HepG2 (cell line): ENCODE data around the gene NAV2. TPM values are rescaled to one million over a fixed set of nuclear protein-coding genes. Genes with fewer than 3 reads are reported as not detected.

Experiments
- ATAC-seq: fragments of 200-7000 bp; cut with Tn5 transposase; 3 replicates; pipeline ENCODE4 v1.9.1; 2020; ENCODE audit warnings: mild to moderate bottlenecking, moderate library complexity
- BruUV-seq: library from RNA; stranded (reverse); fragments of 400-500 nt; replicated peaks from 2 replicates; lab custom pipeline; 2021; lab: Mats Ljungman, UMichigan
- CTCF ChIA-PET: fragments of 300-600 bp; formaldehyde crosslinking; extraction: SDS; loops from one replicate; lab custom pipeline; 2021; ENCODE audit warnings: low total read pairs, inconsistent platforms, low intra/inter-chr PET ratio; lab: Yijun Ruan, JAX
- POLR2A ChIA-PET: fragments of 350-600 bp; sonication (Branson Sonifier 250); formaldehyde crosslinking; loops from one replicate; lab custom pipeline; 2020; ENCODE audit warnings: antibody characterized with exemption, inconsistent platforms; lab: Yijun Ruan, JAX
- DNase-seq: peaks from one replicate; pipeline ENCODE4 v3.0.0-alpha.2; 2015; ENCODE audit warnings: low spot score
- FAIRE-seq: peaks from 3 replicates; lab custom pipeline; 2011; peaks lifted over from hg19 to GRCh38; lab: Jason Lieb, UNC
- H2AFZ ChIP-seq: one replicate; pipeline ENCODE4 v1.6.1; 2011; ENCODE audit warnings: low read length, inconsistent platforms
- H3K27ac ChIP-seq: fragments of 300-600 bp; 3 replicates; pipeline ENCODE4 v1.8.0; 2011; ENCODE audit warnings: mixed run types, mild to moderate bottlenecking, mixed read lengths, low read length, inconsistent platforms; ENCODE audit not compliant: insufficient read depth; ENCODE audit errors: extremely low read length
- H3K27me3 ChIP-seq, 2 experiments: fragments of 200-600 bp in 1 of 2; 2 replicates in 1 of 2; 3 replicates in 1 of 2; pipeline versions ENCODE4 v1.6.0 to v1.8.0; 2011; ENCODE audit warnings: low read length in 2 of 2, mild to moderate bottlenecking in 2 of 2, moderate library complexity in 2 of 2, inconsistent platforms in 1 of 2; ENCODE audit not compliant: insufficient read depth in 2 of 2, control insufficient read depth in 1 of 2
- H3K36me3 ChIP-seq, 2 experiments: fragments of 200-600 bp in 1 of 2; replicated peaks in 1 of 2; 2 replicates in 1 of 2; 3 replicates in 1 of 2; pipeline versions ENCODE4 v1.5.1 to v1.8.0; 2011; ENCODE audit warnings: low read length in 2 of 2, inconsistent platforms in 1 of 2; ENCODE audit not compliant: insufficient read depth in 2 of 2, control insufficient read depth in 1 of 2
- H3K4me1 ChIP-seq: 2 replicates; pipeline ENCODE4 v1.5.1; 2012; ENCODE audit warnings: low read length, inconsistent platforms; ENCODE audit not compliant: insufficient read depth
- H3K4me2 ChIP-seq: 2 replicates; pipeline ENCODE4 v1.6.0; 2011; ENCODE audit warnings: low read depth, low read length, inconsistent platforms
- H3K4me3 ChIP-seq, 3 experiments: fragments of 200-600 bp in 1 of 3; sonication (generic), shearing (Covaris generic) in 1 of 3; replicated peaks in 1 of 3; 2 replicates each; pipeline ENCODE4 v1.5.1; 2011 to 2016; ENCODE audit warnings: low read length in 3 of 3, inconsistent platforms in 2 of 3, low read depth in 2 of 3, mild to moderate bottlenecking in 2 of 3, control low read depth in 1 of 3, mixed read lengths in 1 of 3; ENCODE audit not compliant: insufficient read depth in 1 of 3
- H3K79me2 ChIP-seq: one replicate; pipeline ENCODE4 v1.6.1; 2011; ENCODE audit warnings: low read length, inconsistent platforms; ENCODE audit not compliant: insufficient read depth
- H3K9ac ChIP-seq: 2 replicates; pipeline ENCODE4 v1.6.0; 2011; ENCODE audit warnings: mild to moderate bottlenecking, low read depth, low read length, inconsistent platforms; ENCODE audit not compliant: insufficient read depth
- H3K9me3 ChIP-seq: 2 replicates; pipeline ENCODE4 v1.5.1; 2012; ENCODE audit warnings: mild to moderate bottlenecking, low read length
- H4K20me1 ChIP-seq: 2 replicates; pipeline ENCODE4 v1.6.0; 2011; ENCODE audit warnings: inconsistent platforms, mild to moderate bottlenecking, low read length, moderate library complexity; ENCODE audit not compliant: insufficient read depth
- FOXA1 ChIP-seq, 2 experiments: fragments of 450-650 bp in 1 of 2; sonication (generic) in 1 of 2; formaldehyde crosslinking in 1 of 2; IDR thresholded peaks; 2 replicates each; pipeline versions ENCODE4 v1.4.0 to v1.6.1; 2016 to 2020; ENCODE audit warnings: missing genetic modification reagents in 1 of 2
- HNRNPLL ChIP-seq: fragments of 200-400 bp; formaldehyde crosslinking; IDR thresholded peaks from 2 replicates; pipeline ENCODE4 v1.6.1; 2017; ENCODE audit warnings: mild to moderate bottlenecking, low read depth, low read length; ENCODE audit not compliant: poor library complexity, severe bottlenecking
- NFYB ChIP-seq: sonication (generic); formaldehyde crosslinking; IDR thresholded peaks from 2 replicates; pipeline ENCODE4 v1.4.0; 2020; ENCODE audit warnings: missing genetic modification reagents
- NR2C2 ChIP-seq: sonication (generic); formaldehyde crosslinking; IDR thresholded peaks from 2 replicates; pipeline ENCODE4 v1.4.0; 2020; ENCODE audit warnings: missing genetic modification reagents, mild to moderate bottlenecking, moderate library complexity, borderline replicate concordance
- NRL ChIP-seq: sonication (generic); formaldehyde crosslinking; IDR thresholded peaks from 2 replicates; pipeline ENCODE4 v1.5.0; 2020; ENCODE audit warnings: missing genetic modification reagents, mild to moderate bottlenecking, moderate library complexity, borderline replicate concordance
- PHF8 ChIP-seq: sonication (generic); formaldehyde crosslinking; IDR thresholded peaks from 2 replicates; pipeline ENCODE4 v1.5.0; 2020; ENCODE audit warnings: missing genetic modification reagents
- POLR2AphosphoS5 ChIP-seq: IDR thresholded peaks from 2 replicates; pipeline ENCODE4 v1.6.1; 2012; ENCODE audit warnings: low read depth, low read length
- RARG ChIP-seq: sonication (generic); formaldehyde crosslinking; IDR thresholded peaks from 2 replicates; pipeline ENCODE4 v1.4.0; 2020; ENCODE audit warnings: low read depth, mild to moderate bottlenecking, missing genetic modification reagents
- SAP130 ChIP-seq: IDR thresholded peaks from 2 replicates; pipeline ENCODE4 v1.6.1; 2016; ENCODE audit warnings: low read depth
- ZMYM3 ChIP-seq: sonication (generic); formaldehyde crosslinking; IDR thresholded peaks from 2 replicates; pipeline ENCODE4 v1.5.1; 2020; ENCODE audit warnings: mild to moderate bottlenecking, missing genetic modification reagents
- ZNF558 ChIP-seq: sonication (generic); formaldehyde crosslinking; IDR thresholded peaks from 2 replicates; pipeline ENCODE4 v1.9.0; 2022; ENCODE audit warnings: mild to moderate bottlenecking, missing genetic modification reagents, borderline replicate concordance
- ZNF629 ChIP-seq: sonication (generic); formaldehyde crosslinking; conservative IDR thresholded peaks from 2 replicates; pipeline ENCODE4 v1.5.0; 2020; ENCODE audit warnings: missing genetic modification reagents
- ZSCAN22 ChIP-seq: sonication (generic); formaldehyde crosslinking; IDR thresholded peaks from 2 replicates; pipeline ENCODE4 v1.4.0; 2020; ENCODE audit warnings: mild to moderate bottlenecking, missing genetic modification reagents
- WGBS: methylation state at CpG from one replicate; pipeline ENCODE4 v1.1.6; 2017; ENCODE audit warnings: low lambda C conversion rate; 5-methylcytosine and 5-hydroxymethylcytosine counted together
- in situ Hi-C: cut with HindIII; loops from 2 replicates; pipeline ENCODE4 v1.10.0; 2017; ENCODE audit warnings: low pct_unique_long_range_greater_than_20kb; ENCODE audit not compliant: extremely low pct_ligation_motif_present
- intact Hi-C: fragments of 100-400 bp; cut with micrococcal nuclease; formaldehyde crosslinking; loops from one replicate; pipeline ENCODE4 v1.10.0; 2022; ENCODE audit not compliant: unreplicated experiment
- polyA plus RNA-seq, 8 experiments: library from polyadenylated mRNA; depleted of rRNA in 3 of 8; stranded (reverse) in 7 of 8; unstranded in 1 of 8; fragments of >200 nt; fragmentation: Illumina TruSeq in 4 of 8; extraction: Trizol in 4 of 8; gene quantifications; 2 replicates each; pipeline versions ENCODE4 v1.2.1 to v1.2.3, GENCODE V29; 2011 to 2016; ENCODE audit warnings: low read depth in 4 of 8, missing spikeins in 1 of 8, mixed read lengths in 1 of 8; ENCODE audit not compliant: insufficient read depth in 1 of 8
- total RNA-seq, 5 experiments: library from RNA; depleted of rRNA; stranded (reverse); fragments of >200 nt; fragmentation: Illumina TruSeq; extraction: Trizol; gene quantifications; 2 replicates each; pipeline ENCODE4 v1.2.3, GENCODE V29; 2016; ENCODE audit warnings: low read depth in 1 of 5
- TF ChIP-seq, protein P1 (sequence below): IDR thresholded peaks from 2 replicates; pipeline ENCODE4 v1.6.1; 2016; ENCODE audit warnings: missing genetic modification reagents, missing compliant biosample characterization
- TF ChIP-seq, protein P2 (sequence below): IDR thresholded peaks from 2 replicates; pipeline ENCODE4 v1.6.1; 2012; ENCODE audit warnings: inconsistent platforms
- TF ChIP-seq, protein P3 (sequence below), 2 experiments: sonication (generic) in 1 of 2; formaldehyde crosslinking in 1 of 2; IDR thresholded peaks; 2 replicates each; pipeline versions ENCODE4 v1.5.1 to v1.6.1; 2011 to 2020; ENCODE audit warnings: borderline replicate concordance in 1 of 2, low read depth in 1 of 2, low read length in 1 of 2, mild to moderate bottlenecking in 1 of 2, missing genetic modification reagents in 1 of 2, moderate library complexity in 1 of 2

NAV2 gene
- total and polyA plus RNA-seq, 2 of the 13 experiments (the other 11 are each of a cell fraction or from before 2014, with no cell fraction given), result 9.3 to 34.6 TPM

DNA sequence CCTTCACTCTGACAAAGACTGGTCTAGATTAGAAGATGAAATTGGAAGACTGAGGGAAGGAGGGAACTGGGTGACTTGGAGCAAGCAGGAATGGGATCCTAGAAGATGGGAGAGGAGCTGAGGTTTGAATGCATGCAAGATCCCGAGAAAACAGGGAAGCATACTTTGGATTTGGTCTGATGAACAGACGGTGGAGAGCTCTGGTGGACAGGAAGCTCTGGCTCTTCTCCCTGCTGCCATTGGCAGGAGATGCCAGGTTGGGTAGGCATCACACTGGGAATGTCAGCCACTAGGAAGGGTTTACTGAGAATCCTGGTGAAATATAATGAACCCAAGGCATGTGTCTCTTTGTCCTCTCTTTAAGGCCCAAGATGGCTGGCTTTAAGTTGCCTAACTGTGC, 16.5 kb downstream of the NAV2 start:
- DNase-seq, result no peak
- H2AFZ ChIP-seq, result no peak overlapping the region
- no peak for FAIRE-seq
- no peaks in the 10 kb centered on the region for H3K79me2 ChIP-seq
- intact Hi-C loops, result no loop called here
- 0% methylated on average over 2 of the region's 2 CpGs for WGBS
- ChIA-PET CTCF (no interaction called here), POLR2A (no interaction called here)
- TF ChIP-seq ZSCAN22 (CRISPR knock-in tag) (no peak), NRL (no peak), NR2C2 (CRISPR knock-in tag) (no peak), POLR2AphosphoS5 (no peak)
- H3K4me1 ChIP-seq, result no peaks in the 10 kb centered on the region
- peaks cover 0 to 19% of the 10 kb centered on the region in 2 experiments; a peak in 4 of 5 replicates for H3K27me3 ChIP-seq
- H3K27ac ChIP-seq, result no peak overlapping the region
- H3K4me3 ChIP-seq, result no peak overlapping the region
- no TSS peak for BruUV-seq
- no peaks in the 10 kb centered on the region for H3K36me3 ChIP-seq
- H3K9ac ChIP-seq, result no peak overlapping the region
- in situ Hi-C loops, result no loop called here
- no peaks in the 10 kb centered on the region for H3K9me3 ChIP-seq
- ATAC-seq, result no peak
- H4K20me1 ChIP-seq, result no peaks in the 10 kb centered on the region
- H3K4me2 ChIP-seq, result no peak overlapping the region

DNA sequence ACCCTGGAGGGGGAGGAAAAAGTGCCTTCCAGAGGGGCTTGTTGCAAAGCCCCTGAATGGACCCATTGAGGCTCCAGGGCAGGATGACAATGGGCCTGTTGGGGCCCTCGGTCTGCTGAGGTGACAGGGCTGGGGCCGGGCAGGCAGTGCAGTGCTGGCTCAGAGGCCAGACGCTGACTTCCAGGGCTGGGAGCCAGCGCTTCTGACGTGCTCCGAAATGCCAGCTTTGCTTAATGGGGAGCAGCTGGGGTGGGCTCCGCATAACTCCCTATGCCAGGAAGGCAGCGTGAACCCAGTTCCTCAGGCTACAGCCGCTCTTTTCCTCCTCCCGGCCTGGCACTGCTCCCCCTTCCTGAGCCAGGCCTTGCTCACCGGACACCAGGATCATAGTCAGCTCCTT, 17.7 kb downstream of the NAV2 start:
- intact Hi-C loops, result no loop called here
- 6% methylated on average over 3 of the region's 11 CpGs for WGBS
- ATAC-seq (no peak), FAIRE-seq (no peak), DNase-seq (no peak)
- Histone ChIP-seq H4K20me1 (no peaks in the 10 kb centered on the region), H2AFZ (no peak overlapping the region), H3K4me1 (no peaks in the 10 kb centered on the region), H3K36me3 (no peaks in the 10 kb centered on the region), H3K4me2 (no peak overlapping the region), H3K79me2 (no peaks in the 10 kb centered on the region), H3K4me3 (no peak overlapping the region), H3K9me3 (no peaks in the 10 kb centered on the region), H3K9ac (no peak overlapping the region), H3K27ac (no peak overlapping the region), H3K27me3 (peaks cover 0 to 18% of the 10 kb centered on the region in 2 experiments; a peak in 4 of 5 replicates)
- in situ Hi-C loops, result loop anchor here (10.0 kb wide), 1 partner anchor 656 kb away; no protein-coding TSS in a partner anchor
- BruUV-seq, result no TSS peak
- ChIA-PET POLR2A (no interaction called here), CTCF (no interaction called here)
- no peak for TF ChIP-seq HNRNPLL
- no peak for TF ChIP-seq ZNF629 (CRISPR knock-in tag)
- TF ChIP-seq RARG (CRISPR knock-in tag), result no peak
- TF ChIP-seq, protein P1, sequence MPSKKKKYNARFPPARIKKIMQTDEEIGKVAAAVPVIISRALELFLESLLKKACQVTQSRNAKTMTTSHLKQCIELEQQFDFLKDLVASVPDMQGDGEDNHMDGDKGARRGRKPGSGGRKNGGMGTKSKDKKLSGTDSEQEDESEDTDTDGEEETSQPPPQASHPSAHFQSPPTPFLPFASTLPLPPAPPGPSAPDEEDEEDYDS (CRISPR knock-in tag), result no peak
- no peak for TF ChIP-seq PHF8 (CRISPR knock-in tag)
- TF ChIP-seq, protein P2, sequence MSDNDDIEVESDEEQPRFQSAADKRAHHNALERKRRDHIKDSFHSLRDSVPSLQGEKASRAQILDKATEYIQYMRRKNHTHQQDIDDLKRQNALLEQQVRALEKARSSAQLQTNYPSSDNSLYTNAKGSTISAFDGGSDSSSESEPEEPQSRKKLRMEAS, result no peak
- TF ChIP-seq FOXA1 (IDR thresholded peaks at IDR 0.05), result no peak
- no peak for TF ChIP-seq FOXA1 (CRISPR knock-in tag; IDR thresholded peaks at IDR 0.05)
- no peak for TF ChIP-seq SAP130 (CRISPR knock-in tag)
- TF ChIP-seq ZNF558 (CRISPR knock-in tag), result no peak
- TF ChIP-seq NFYB (CRISPR knock-in tag), result no peak
- TF ChIP-seq, protein P3, sequence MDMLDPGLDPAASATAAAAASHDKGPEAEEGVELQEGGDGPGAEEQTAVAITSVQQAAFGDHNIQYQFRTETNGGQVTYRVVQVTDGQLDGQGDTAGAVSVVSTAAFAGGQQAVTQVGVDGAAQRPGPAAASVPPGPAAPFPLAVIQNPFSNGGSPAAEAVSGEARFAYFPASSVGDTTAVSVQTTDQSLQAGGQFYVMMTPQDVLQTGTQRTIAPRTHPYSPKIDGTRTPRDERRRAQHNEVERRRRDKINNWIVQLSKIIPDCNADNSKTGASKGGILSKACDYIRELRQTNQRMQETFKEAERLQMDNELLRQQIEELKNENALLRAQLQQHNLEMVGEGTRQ (IDR thresholded peaks at IDR 0.05; ENCODE audit: low read depth, low read length), result no peak
- TF ChIP-seq, protein P3 (CRISPR knock-in tag; IDR thresholded peaks at IDR 0.05; ENCODE audit: borderline replicate concordance), result no peak
- TF ChIP-seq ZMYM3 (CRISPR knock-in tag), result no peak
